Effector CD8-positive, alpha-beta T cell (primary cell): ENCODE data around the gene ADM2.
A peak's percentile ranks its signal among the peaks of the same experiment; 100 is the strongest.

Source experiments
- DNase-seq: peaks from one replicate; lab custom pipeline; 2025; lab: John Stamatoyannopoulos, UW

ADM2 gene

GRCh38 chr22:50467773-50468440 is 13.4 kb upstream of the ADM2 start:
- DNase-seq, result no peak

- DNase-seq, result no peak
These were observed 12.7 kb upstream of the ADM2 start for GRCh38 chr22:50468626-50469025.

- DNase-seq, result peak; percentile 86
These were observed 11.7 kb upstream of the ADM2 start for GRCh38 chr22:50469377-50470305.

GRCh38 chr22:50470491-50470890 is 10.9 kb upstream of the ADM2 start:
- no peak for DNase-seq

- DNase-seq, result no peak
These were observed 10.0 kb upstream of the ADM2 start for GRCh38 chr22:50471197-50471847.

- DNase-seq, result no peak
These were observed 9.4 kb upstream of the ADM2 start for GRCh38 chr22:50471962-50472361.

- DNase-seq, result peak; percentile 42
These were observed 8.3 kb upstream of the ADM2 start for GRCh38 chr22:50473088-50473487.

- DNase-seq, result no peak
These were observed 7.3 kb upstream of the ADM2 start for GRCh38 chr22:50473855-50474671.

GRCh38 chr22:50474710-50475651 is 6.4 kb upstream of the ADM2 start, which contains the start of gene SBF1:
SBF1 (minus strand) TSS chr22:50475035; CDS start chr22:50474840, 195 bp downstream.
- DNase-seq, result peak; percentile 78

- DNase-seq, result no peak
These were observed 5.7 kb upstream of the ADM2 start for GRCh38 chr22:50475652-50476002.

- no peak for DNase-seq
These were observed 4.5 kb upstream of the ADM2 start for GRCh38 chr22:50476868-50477267.

- no peak for DNase-seq
These were observed 3.4 kb upstream of the ADM2 start for GRCh38 chr22:50477923-50478322.

GRCh38 chr22:50479721-50480120 is 1.6 kb upstream of the ADM2 start:
- DNase-seq, result no peak

GRCh38 chr22:50481045-50481439 is 301 bp upstream of the ADM2 start:
- DNase-seq, result no peak

- no peak for DNase-seq
These were observed 1.0 kb downstream of the ADM2 start for GRCh38 chr22:50482107-50483074.

- no peak for DNase-seq
These were observed 1.8 kb downstream of the ADM2 start for GRCh38 chr22:50483106-50483505.

- DNase-seq, result no peak
These were observed 2.2 kb downstream of the ADM2 start for GRCh38 chr22:50483556-50483955.

GRCh38 chr22:50483977-50484853 is 2.9 kb downstream of the ADM2 start:
- no peak for DNase-seq
